GM18909 (cell line): ENCODE measurements around the gene EHD1.

Experiments used
- ATAC-seq: cut with Tn5 transposase; IDR thresholded peaks from one replicate; pipeline ENCODE4 v1.9.1; 2021; ENCODE audit warnings: mild to moderate bottlenecking; ENCODE audit not compliant: unreplicated experiment, poor library complexity

Gene EHD1

GRCh38 chr11:64878494-64879243 is at the start of gene EHD1:
TSS of gene EHD1 (minus strand) at chr11:64878621. CDS start at chr11:64878464, 157 bp downstream.
- ATAC-seq = peak; percentile 75

- ATAC-seq = no peak
These were observed 48.3 kb upstream of the EHD1 start for GRCh38 chr11:64926689-64927088.

DNA sequence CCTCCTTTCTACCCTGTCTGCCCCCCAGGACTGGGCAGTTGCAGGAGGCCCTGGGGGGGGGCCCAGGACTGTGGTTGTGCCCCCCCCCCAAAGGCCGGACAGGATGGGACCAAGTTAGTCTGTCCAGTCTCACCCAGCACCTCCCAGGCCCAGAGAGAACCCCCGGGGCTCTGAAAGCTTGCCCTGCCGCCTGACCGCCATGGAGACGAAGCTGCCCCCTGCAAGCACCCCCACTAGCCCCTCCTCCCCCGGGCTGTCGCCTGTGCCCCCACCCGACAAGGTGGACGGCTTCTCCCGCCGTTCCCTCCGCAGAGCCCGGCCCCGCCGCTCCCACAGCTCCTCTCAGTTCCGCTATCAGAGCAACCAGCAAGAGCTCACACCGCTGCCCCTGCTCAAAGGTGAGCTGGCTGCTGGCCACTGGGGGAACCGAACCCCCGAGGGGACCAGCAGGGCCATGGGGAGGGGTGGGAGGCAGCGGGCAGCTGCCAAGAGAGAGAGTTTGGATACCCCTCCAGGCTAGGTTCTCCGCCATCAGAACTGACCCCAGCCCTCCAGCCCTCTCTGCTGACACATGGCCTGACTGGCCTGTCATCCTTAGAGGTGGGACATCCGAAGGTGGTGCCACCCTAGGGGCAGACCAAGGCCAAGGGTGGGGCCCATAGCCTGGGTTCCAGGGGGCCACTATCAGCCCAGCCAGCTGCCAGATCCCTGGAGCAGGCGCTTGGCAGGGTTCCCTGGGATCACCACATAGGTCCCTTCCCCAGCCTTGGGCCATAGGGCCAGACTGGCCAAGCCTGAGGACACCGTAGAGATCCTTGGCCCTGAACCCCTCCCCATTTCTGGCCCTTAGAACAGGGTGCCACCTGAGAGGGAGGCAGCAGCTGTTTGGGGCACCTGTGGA is 47.4 kb upstream of the EHD1 start:
- no peak for ATAC-seq

GRCh38 chr11:64924910-64925284 is 46.5 kb upstream of the EHD1 start:
- ATAC-seq = no peak

DNA sequence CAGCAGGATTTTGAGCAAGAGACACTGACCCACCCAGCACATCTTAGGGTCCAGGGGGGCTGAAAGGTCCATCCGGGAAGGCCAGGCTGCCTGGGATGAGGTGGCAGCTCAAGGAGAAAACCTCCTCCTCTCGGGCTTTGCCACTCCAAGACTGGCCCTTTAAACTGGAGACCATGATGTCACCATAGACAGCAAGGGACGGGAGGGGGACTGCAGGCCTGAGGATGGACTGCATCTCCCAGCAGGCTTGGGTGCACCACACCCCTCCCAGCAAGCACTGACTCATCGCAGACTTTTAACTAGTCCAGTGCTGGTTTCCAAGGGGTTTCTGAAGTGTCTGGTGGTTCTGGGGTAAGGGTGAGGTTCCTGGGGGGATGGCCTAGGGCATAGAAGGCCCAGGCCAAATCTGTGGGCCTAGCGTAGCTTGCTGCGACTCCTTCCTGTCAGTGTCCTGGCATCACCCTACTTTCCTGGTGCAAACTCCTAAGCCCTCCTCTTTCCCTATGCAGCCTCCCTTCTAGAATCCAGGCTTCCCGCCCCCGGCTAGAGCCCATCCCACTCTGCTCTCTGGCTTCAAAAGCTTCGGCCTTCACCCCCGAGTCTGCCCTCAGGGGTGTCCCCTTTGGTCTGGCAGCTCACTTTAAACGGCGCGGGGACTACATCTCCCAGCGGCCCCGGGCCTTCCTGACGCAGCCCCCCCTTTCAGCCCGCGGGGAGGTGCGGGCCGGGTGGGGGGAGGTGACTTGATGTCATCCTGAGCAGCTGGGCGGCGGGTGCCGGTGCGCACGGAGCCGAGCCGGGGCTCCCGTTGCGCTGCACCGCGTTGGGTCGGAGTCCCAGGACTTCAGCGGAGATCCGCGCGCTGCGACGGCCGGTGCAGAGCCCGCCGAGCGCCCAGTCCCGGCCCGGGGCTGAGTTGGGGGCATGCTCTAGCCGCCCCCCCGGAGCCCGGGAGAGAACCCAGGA is 45.8 kb upstream of the EHD1 start, which contains the start of gene PPP2R5B:
Gene PPP2R5B (plus strand): TSS at position 746 of the 966 bp plus-strand sequence. CDS start 1,046 bp downstream, outside the sequence.
- ATAC-seq = peak; percentile 84

DNA sequence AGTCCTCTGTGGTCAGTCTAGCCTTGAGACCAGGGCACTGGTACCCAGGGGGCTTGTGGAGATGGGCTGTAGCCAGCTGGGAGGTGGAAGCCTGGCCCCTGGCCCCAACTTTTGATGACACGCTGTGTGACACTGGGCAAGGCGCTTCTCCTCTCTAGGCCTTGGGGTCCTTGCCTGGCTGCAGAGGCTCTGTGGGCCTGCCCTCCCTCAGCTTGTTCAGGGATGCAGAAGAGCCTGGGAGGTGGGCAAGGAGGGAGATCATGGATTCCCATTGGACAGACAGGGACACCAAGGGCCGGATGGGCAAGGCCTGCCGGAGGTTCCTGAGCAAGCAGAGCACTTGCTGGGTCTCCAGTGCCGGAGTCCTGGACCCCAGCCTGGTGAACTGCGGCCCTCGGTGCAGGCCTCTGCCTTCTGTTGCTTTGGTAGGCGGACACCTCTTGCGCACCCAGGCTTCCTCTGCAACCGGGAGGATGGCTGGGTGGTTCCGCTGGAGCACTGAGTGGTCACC is 44.8 kb upstream of the EHD1 start:
- no peak for ATAC-seq

GRCh38 chr11:64921384-64921783 is 43.0 kb upstream of the EHD1 start:
- no peak for ATAC-seq

DNA sequence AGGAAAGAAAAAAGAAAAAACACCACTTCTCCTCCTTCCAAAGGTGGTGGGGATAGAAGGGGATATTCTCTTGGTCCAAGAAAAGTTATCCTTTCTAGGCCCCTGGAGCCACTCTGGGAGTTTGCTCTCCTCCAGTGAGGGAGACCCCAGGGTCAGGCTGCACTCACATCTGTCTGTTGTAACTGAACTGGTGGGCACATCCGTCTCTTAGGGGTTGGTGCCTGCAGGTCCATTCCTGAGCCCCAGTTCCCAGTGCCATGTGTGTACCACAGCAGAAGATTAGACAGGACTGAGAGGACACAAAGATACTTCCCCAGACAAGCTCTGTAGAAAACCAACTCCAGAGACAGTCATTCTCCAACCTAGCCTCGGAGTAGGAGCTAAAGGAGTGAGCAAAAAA is 41.7 kb upstream of the EHD1 start:
- no peak for ATAC-seq

GRCh38 chr11:64919627-64920026 is 41.2 kb upstream of the EHD1 start:
- no peak for ATAC-seq

- ATAC-seq = no peak
These were observed 39.6 kb upstream of the EHD1 start for GRCh38 chr11:64918017-64918416.

GRCh38 chr11:64917663-64917995 is 39.2 kb upstream of the EHD1 start:
- ATAC-seq = no peak

DNA sequence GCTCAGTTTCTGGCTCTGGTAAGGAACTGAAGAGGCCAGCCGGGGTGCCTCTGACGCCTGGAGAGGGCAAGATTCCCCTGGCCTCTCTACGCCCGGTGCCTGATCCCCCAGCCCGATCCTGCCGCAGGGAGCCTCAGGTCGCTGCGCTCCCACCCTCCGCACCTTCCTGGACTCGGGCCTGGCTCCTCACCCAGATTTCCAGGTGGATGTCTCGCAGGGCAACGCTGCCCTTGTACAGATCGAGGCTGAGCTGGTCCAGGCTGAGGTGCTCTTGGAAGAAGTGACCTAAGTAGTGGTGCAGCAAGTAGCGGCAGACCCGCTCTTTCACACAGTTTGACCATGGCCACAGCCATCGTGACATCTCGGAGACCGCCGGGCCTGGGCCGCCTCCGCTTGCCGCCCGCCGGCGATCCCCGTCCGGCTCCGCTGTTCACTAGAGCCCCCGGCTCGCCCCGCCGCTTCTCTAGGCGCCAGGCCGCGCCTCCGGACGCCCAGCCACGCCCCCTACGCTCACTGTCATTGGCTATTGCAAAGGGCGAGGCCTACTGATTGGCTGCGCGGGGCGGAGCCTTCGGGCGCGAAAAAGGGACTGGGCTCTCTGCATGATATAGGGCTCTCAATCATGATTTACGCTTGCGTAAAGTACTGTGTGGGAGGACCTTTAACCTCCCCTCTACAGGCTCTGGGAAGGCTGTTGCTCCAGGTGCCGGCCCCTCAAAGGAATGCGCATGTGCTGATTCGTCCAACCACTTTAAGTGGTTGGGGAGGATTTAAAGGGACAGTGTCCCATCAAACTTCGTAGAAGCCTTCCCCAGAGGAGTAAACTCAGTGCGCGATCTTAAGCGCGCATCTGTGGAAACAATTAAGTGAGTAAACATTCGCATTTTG is 38.6 kb upstream of the EHD1 start, which contains the start of gene ATG2A:
Gene ATG2A (minus strand): TSS at position 435 of the 888 bp plus-strand sequence. CDS start 74 bp downstream, at position 361.
- peak; percentile 92 for ATAC-seq

- peak; percentile 26 for ATAC-seq
These were observed 37.8 kb upstream of the EHD1 start for GRCh38 chr11:64916040-64916774.

- ATAC-seq = no peak
These were observed 37.0 kb upstream of the EHD1 start for GRCh38 chr11:64915376-64915887.

- no peak for ATAC-seq
These were observed 35.7 kb upstream of the EHD1 start for GRCh38 chr11:64914123-64914522.

DNA sequence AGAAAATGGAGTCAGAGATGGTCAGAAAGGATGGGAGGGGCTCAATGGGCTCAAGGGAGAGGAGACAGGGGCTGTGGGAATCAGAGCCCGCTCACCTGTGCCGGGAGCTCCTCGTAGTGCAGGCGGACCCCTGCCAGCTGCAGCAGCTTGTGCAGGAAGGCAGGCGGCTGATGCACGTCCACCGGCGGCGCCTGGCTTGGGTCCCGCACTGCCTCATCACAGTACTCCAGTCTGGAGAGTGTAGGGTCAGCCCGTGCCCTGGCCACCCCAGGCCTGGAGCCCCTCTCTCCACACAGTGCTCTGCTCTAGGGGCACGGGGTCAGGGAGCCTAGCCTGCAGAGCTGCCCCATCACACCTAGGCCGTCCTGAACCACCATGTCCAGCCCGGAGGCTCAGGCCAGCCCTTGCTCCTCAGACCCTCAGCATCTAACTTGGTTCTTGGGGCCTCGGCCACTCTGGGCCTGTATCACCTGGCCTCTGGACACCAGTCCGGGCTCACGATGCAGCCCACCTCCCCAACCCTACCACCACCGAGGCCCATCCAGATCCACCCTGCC is 34.8 kb upstream of the EHD1 start:
- no peak for ATAC-seq

- ATAC-seq = no peak
These were observed 33.3 kb upstream of the EHD1 start for GRCh38 chr11:64911689-64912088.

- no peak for ATAC-seq
These were observed 32.7 kb upstream of the EHD1 start for GRCh38 chr11:64911142-64911541.
